Measurements from ENCODE around the gene KCNT2. TPM values are rescaled to one million over a fixed set of nuclear protein-coding genes. Genes with fewer than 3 reads are reported as not detected.
A peak's percentile ranks its signal among the peaks of the same experiment; 100 is the strongest.

Gene KCNT2
- total and polyA plus RNA-seq, 11 donors, result 0.15 to 6.9 (median 0.57) TPM

GRCh38 chr1:196312739-196313138 is 295.5 kb downstream of the KCNT2 start:
- TF ChIP-seq, protein P1, sequence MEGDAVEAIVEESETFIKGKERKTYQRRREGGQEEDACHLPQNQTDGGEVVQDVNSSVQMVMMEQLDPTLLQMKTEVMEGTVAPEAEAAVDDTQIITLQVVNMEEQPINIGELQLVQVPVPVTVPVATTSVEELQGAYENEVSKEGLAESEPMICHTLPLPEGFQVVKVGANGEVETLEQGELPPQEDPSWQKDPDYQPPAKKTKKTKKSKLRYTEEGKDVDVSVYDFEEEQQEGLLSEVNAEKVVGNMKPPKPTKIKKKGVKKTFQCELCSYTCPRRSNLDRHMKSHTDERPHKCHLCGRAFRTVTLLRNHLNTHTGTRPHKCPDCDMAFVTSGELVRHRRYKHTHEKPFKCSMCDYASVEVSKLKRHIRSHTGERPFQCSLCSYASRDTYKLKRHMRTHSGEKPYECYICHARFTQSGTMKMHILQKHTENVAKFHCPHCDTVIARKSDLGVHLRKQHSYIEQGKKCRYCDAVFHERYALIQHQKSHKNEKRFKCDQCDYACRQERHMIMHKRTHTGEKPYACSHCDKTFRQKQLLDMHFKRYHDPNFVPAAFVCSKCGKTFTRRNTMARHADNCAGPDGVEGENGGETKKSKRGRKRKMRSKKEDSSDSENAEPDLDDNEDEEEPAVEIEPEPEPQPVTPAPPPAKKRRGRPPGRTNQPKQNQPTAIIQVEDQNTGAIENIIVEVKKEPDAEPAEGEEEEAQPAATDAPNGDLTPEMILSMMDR (IDR thresholded peaks at IDR 0.05), result no peak
- TF ChIP-seq POLR2A (IDR thresholded peaks at IDR 0.05), result no peak
- Histone ChIP-seq H3K4me1 (no peaks in the 10 kb centered on the region), H3K27ac (no peak overlapping the region), H3K36me3 (peaks cover 0 to 21% (median 0%) of the 10 kb centered on the region in 9 donors), H3K4me3 (no peak overlapping the region), H3K9me3 (no peaks in the 10 kb centered on the region), H3K27me3 (no peaks in the 10 kb centered on the region)
- DNase-seq, result no peak
- 91 to 100% (median 95%) methylated on average over 1 of the region's 1 CpG for WGBS, 4 donors
- ATAC-seq, result no peak
- intact Hi-C loops (cut with DNase I), result loop anchor here in 1 of 10 donors (10.0 kb wide), 1 partner anchor 158 kb away; no protein-coding TSS in a partner anchor

- intact Hi-C loops (cut with DNase I), result loop anchor here in 6 of 10 donors (5.0 to 10.0 kb wide), 6 partner anchors 155 to 367 kb away; no protein-coding TSS in a partner anchor
- H3K4me1 ChIP-seq, result no peaks in the 10 kb centered on the region
- H3K27me3 ChIP-seq, result no peaks in the 10 kb centered on the region
- H3K9me3 ChIP-seq, result no peaks in the 10 kb centered on the region
- H3K36me3 ChIP-seq, result peaks cover 0 to 4% (median 0%) of the 10 kb centered on the region in 9 donors
- no peak overlapping the region for H3K4me3 ChIP-seq
- no peak for TF ChIP-seq POLR2A (IDR thresholded peaks at IDR 0.05)
- TF ChIP-seq, protein P1 (IDR thresholded peaks at IDR 0.05), result peak in 8 of 12 donors; percentile 8 to 47 (median 28)
- DNase-seq, result no peak
- no peak overlapping the region for H3K27ac ChIP-seq
- 56 to 67% (median 62%) methylated on average over 1 of the region's 1 CpG for WGBS, 4 donors
- no peak for ATAC-seq
Observed at GRCh38 chr1:196309386-196309785, 298.9 kb downstream of the KCNT2 start.

DNA sequence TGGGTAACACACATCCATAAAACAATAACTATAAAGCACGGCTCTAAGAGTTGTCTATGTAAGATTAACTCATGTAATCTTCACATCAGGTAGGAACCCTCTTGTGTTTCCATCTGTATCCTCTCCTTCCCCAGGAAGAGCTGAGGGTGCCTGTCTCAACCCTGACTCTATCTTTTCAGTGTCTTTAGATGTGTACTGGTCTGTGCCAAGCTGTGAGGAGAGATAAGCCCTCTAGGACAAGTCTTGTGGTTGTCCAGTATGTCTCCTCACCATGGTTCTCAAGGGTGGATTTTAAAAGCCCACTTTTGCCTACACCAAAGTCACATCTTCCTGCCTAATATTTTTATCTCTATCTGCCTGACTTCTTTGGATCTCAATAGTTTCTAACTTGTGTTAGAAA is 300.1 kb downstream of the KCNT2 start:
- no peak overlapping the region for H3K4me3 ChIP-seq
- no peak for ATAC-seq
- 65 to 85% (median 79%) methylated on average over 1 of the region's 1 CpG for WGBS, 4 donors
- TF ChIP-seq POLR2A (IDR thresholded peaks at IDR 0.05), result no peak
- TF ChIP-seq, protein P1 (IDR thresholded peaks at IDR 0.05), result no peak
- no peaks in the 10 kb centered on the region for H3K9me3 ChIP-seq
- H3K36me3 ChIP-seq, result peaks cover 0 to 4% (median 0%) of the 10 kb centered on the region in 9 donors
- no peak overlapping the region for H3K27ac ChIP-seq
- no peaks in the 10 kb centered on the region for H3K27me3 ChIP-seq
- intact Hi-C loops (cut with DNase I), result loop anchor here in 6 of 10 donors (5.0 to 10.0 kb wide), 6 partner anchors 153 to 366 kb away; no protein-coding TSS in a partner anchor
- H3K4me1 ChIP-seq, result no peaks in the 10 kb centered on the region
- DNase-seq, result no peak

GRCh38 chr1:196306421-196306820 is 301.8 kb downstream of the KCNT2 start:
- Histone ChIP-seq H3K36me3 (no peaks in the 10 kb centered on the region), H3K9me3 (no peaks in the 10 kb centered on the region), H3K4me3 (no peak overlapping the region), H3K27ac (no peak overlapping the region), H3K27me3 (no peaks in the 10 kb centered on the region), H3K4me1 (no peaks in the 10 kb centered on the region)
- TF ChIP-seq, protein P1 (IDR thresholded peaks at IDR 0.05), result no peak
- TF ChIP-seq POLR2A (IDR thresholded peaks at IDR 0.05), result no peak
- DNase-seq, result no peak
- ATAC-seq, result no peak
- intact Hi-C loops (cut with DNase I), result loop anchor here in 6 of 10 donors (5.0 to 10.0 kb wide), 6 partner anchors 152 to 364 kb away; no protein-coding TSS in a partner anchor
- WGBS, 4 donors, result 64 to 77% (median 73%) methylated on average over 2 of the region's 2 CpGs

All from heart left ventricle (tissue), 16 donors.